CD4-positive, alpha-beta T cell treated with Interferon gamma for 1 hour (primary cell): ENCODE data around the gene ADIRF.
A peak's percentile ranks its signal among the peaks of the same experiment; 100 is the strongest.
"Not testable (repeated sequence)": the region's sequence is repeated elsewhere in the genome, so short reads cannot be mapped to it uniquely, and the experiment has no call there.

Experiments
- DNase-seq: peaks from one replicate; pipeline ENCODE4 v3.0.0-alpha.2; 2020

The ADIRF gene

GRCh38 chr10:86946213-86947155, 21.8 kb upstream of the ADIRF start:
- no peak for DNase-seq

GRCh38 chr10:86947806-86948205, 20.5 kb upstream of the ADIRF start:
- DNase-seq, result not testable (repeated sequence)

GRCh38 chr10:86950349-86950748, 17.9 kb upstream of the ADIRF start:
- no peak for DNase-seq

DNA sequence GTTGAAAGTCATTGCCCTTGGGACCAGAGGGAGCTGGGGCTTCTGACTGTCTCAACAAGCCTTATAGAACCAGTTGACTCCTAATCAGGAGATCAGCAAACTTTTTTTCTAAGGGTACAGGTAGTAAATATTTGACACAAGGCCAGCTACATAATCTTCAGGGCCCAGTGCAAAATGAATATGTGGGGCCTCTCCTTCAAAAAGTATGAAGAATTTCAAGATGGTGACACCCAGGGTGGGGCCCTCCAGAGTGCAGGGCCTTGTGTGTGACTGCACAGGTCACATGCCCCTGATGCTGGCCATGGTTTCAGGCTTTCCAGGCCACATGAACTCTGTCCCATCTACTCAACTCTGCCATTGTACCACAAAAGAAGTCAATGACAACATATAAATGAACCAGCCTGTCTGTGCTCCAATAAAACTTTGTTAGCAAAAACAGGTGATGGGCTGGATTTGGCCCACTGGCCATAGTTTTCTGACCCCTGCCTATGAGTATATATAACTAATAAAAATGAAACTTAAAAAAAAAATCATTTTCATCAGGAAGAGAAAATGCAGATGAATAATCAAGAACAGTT, 17.0 kb upstream of the ADIRF start:
- DNase-seq, result no peak

GRCh38 chr10:86952106-86952505, 16.2 kb upstream of the ADIRF start:
- no peak for DNase-seq

- not testable (repeated sequence) for DNase-seq
These were observed 15.6 kb upstream of the ADIRF start for GRCh38 chr10:86952697-86953096.

- no peak for DNase-seq
These were observed 14.3 kb upstream of the ADIRF start for GRCh38 chr10:86953747-86954680.

GRCh38 chr10:86954681-86955500, 13.4 kb upstream of the ADIRF start:
- no peak for DNase-seq

GRCh38 chr10:86955501-86956194, 12.6 kb upstream of the ADIRF start:
- DNase-seq, result no peak

- no peak for DNase-seq
These were observed 12.0 kb upstream of the ADIRF start for GRCh38 chr10:86956195-86956847.

DNA sequence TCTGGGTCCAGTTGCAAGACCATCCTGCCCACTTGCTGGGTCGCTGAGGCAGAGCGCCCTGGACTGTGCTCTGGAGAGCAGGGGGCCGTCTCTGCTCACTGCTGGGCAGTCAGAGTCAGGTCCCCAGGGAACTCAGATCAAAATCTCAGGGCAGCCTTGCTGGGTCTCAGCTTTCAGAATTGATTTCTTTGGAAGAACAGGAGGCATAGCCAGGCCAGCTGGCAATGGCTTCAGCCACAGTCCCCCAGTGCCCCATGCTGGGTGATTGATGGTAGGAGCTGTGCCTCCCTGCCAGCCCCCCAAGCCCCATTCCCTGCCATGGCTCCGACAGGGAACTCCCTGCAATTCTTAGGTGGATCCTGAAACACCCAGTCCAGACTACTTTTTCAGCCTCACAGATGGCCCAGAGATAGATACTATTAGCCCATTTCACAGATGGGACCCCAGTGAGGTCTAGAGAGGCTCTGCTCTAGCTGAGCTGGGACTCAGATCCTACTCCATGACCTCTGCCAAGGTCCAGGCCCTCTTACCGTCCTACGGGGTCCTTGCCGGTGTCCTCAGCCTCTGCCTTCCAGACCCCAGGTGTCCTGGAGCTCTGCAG, 11.3 kb upstream of the ADIRF start:
- DNase-seq, result no peak

- no peak for DNase-seq
These were observed 10.7 kb upstream of the ADIRF start, which contains the start of gene MMRN2 for GRCh38 chr10:86957471-86958115. TSS of gene MMRN2 (minus strand) at chr10:86957615. CDS start at chr10:86957541, 74 bp downstream.

DNA sequence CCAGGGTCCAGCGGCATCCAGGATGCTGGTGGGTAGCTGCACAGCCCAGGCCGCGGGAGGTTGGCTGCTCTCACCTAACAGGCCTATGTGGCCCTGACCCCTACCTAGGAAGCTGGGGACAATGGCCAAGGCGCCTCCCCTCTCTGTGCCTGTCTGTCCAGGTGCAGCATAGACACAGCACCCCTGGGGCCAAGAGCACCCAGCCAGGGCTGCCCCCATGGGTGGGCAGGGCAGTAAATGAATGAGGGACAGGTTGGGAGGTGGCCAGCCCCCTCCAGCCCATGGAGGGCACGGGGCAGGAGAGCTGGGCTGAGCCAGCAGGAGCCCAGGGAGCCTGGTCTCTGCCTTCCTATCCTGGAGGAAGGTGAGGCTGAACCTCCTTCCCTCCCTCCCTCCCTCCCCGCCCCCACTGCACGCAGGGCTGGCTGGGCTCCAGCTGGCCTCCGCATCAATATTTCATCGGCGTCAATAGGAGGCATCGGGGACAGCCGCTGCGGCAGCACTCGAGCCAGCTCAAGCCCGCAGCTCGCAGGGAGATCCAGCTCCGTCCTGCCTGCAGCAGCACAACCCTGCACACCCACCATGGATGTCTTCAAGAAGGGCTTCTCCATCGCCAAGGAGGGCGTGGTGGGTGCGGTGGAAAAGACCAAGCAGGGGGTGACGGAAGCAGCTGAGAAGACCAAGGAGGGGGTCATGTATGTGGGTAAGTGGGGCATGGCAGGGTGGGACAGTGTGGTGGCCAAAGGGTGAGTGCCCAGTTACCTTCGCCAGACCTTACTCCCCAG, 10.0 kb upstream of the ADIRF start, which contains the start of gene SNCG:
Gene SNCG (plus strand): TSS at position 484 of the 785 bp plus-strand sequence. CDS start 99 bp downstream, at position 583.
- DNase-seq, result no peak

- DNase-seq, result no peak
These were observed 9.2 kb upstream of the ADIRF start for GRCh38 chr10:86958901-86959736.

DNA sequence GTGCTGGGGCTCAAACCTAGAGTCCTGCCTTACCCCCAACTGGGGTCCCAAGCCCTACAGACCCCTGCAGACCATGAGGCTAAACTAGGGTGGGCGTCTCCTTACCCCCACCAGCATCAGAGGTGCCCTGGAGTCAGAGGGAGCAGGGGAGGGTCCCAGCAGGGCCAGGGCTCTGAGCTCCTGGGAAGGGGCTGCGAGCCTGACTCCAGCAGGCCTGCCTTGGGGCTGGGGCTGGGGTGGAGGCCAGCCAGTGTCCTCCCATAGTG, 8.6 kb upstream of the ADIRF start:
- DNase-seq, result no peak

- peak; percentile 30 for DNase-seq
These were observed 8.0 kb upstream of the ADIRF start for GRCh38 chr10:86960003-86960862.

DNA sequence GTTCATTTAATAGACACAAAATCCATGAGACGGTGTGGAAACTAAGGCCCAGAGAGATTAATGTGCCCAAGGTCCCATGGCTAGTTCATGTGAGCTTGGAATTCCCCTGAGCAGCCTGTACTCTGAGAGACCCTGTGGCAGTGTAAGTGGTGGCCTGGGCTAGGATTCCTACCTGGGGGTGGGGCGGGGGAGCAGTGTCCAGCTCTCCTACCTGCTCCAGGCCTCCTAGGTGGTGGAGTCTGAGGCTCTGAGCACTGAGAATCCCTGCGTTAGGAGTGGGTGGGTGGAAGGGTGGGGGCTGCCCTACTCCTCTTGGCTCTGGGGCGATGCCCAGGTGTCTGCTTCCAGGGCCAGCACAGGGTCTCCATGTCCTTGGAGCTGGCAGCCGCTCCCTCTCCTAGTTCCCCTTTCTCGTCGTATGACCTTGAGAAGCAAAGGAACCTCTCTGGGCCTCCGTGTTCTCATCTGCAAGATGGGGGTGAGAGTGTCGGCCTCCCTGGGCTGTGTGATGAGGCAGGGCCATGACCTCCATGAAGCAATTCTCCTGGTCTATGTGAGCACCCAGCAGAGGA, 7.3 kb upstream of the ADIRF start:
- DNase-seq, result no peak
